Suprapubic skin (tissue), 4 donors: ENCODE data around the gene HOXB5. TPM values are rescaled to one million over a fixed set of nuclear protein-coding genes. Genes with fewer than 3 reads are reported as not detected.

Experiments
- DNase-seq, 2 donors: peaks; one replicate each; pipeline ENCODE4 v3.0.0-alpha.2; 2019; ENCODE audit warnings: low spot score in 2 of 2
- H3K27ac ChIP-seq: fragments of 200-600 bp; sonication (generic); one replicate; pipeline ENCODE4 v1.5.1; 2019
- H3K27me3 ChIP-seq: fragments of 200-600 bp; sonication (generic); one replicate; pipeline ENCODE4 v1.5.1; 2019
- H3K36me3 ChIP-seq: fragments of 200-600 bp; sonication (generic); one replicate; pipeline ENCODE4 v1.5.1; 2019
- H3K4me1 ChIP-seq: fragments of 200-600 bp; sonication (generic); one replicate; pipeline ENCODE4 v1.5.1; 2019
- H3K4me3 ChIP-seq: fragments of 200-600 bp; sonication (generic); one replicate; pipeline ENCODE4 v1.5.1; 2019; ENCODE audit warnings: mild to moderate bottlenecking
- H3K9me3 ChIP-seq: fragments of 200-600 bp; sonication (generic); one replicate; pipeline ENCODE4 v1.5.1; 2019
- EP300 ChIP-seq: sonication (generic); formaldehyde crosslinking; IDR thresholded peaks from one replicate; pipeline ENCODE4 v1.6.1; 2017; ENCODE audit warnings: antibody characterized with exemption
- POLR2A ChIP-seq, 2 donors: fragments of 450-650 bp; IDR thresholded peaks; one replicate each; pipeline ENCODE4 v1.6.1; 2017; ENCODE audit warnings: antibody characterized with exemption in 2 of 2, mild to moderate bottlenecking in 2 of 2, moderate library complexity in 2 of 2
- POLR2AphosphoS5 ChIP-seq, 3 donors: sonication (generic); formaldehyde crosslinking; IDR thresholded peaks; one replicate each; pipeline ENCODE4 v1.6.1; 2017; ENCODE audit warnings: antibody characterized with exemption in 3 of 3
- WGBS: methylation state at CpG from one replicate; pipeline ENCODE4 v1.1.5; 2018; 5-methylcytosine and 5-hydroxymethylcytosine counted together
- total RNA-seq, 4 donors: library from RNA; depleted of rRNA; stranded (reverse); fragments of >200 nt; gene quantifications; one replicate each; pipeline ENCODE4 v1.1.0, GENCODE V29; 2016
- TF ChIP-seq, protein P1 (sequence below), 2 donors: fragments of 200-600 bp in 1 of 2; fragments of 450-650 bp in 1 of 2; sonication (generic) in 1 of 2; IDR thresholded peaks; one replicate each; pipeline ENCODE4 v1.5.1; 2016 to 2019; ENCODE audit warnings: antibody characterized with exemption in 2 of 2, mild to moderate bottlenecking in 1 of 2, moderate library complexity in 1 of 2

HOXB5 gene
- total RNA-seq, 4 donors from 2014 or later = 0.72 to 0.80 TPM; not detected in 2

GRCh38 chr17:48640858-48641180 is 47.2 kb upstream of the HOXB5 start:
- WGBS = 72% methylated on average over 1 of the region's 1 CpG
- no peaks in the 10 kb centered on the region for H3K36me3 ChIP-seq
- no peak for DNase-seq
- H3K4me1 ChIP-seq = peaks cover 8% of the 10 kb centered on the region
- H3K27me3 ChIP-seq = peaks cover 100% of the 10 kb centered on the region
- no peaks in the 10 kb centered on the region for H3K9me3 ChIP-seq
- H3K4me3 ChIP-seq = no peak overlapping the region
- H3K27ac ChIP-seq = no peak overlapping the region
- TF ChIP-seq POLR2AphosphoS5 (IDR thresholded peaks at IDR 0.05) (no peak), EP300 (no peak), POLR2A (IDR thresholded peaks at IDR 0.05) (no peak)
- TF ChIP-seq, protein P1, sequence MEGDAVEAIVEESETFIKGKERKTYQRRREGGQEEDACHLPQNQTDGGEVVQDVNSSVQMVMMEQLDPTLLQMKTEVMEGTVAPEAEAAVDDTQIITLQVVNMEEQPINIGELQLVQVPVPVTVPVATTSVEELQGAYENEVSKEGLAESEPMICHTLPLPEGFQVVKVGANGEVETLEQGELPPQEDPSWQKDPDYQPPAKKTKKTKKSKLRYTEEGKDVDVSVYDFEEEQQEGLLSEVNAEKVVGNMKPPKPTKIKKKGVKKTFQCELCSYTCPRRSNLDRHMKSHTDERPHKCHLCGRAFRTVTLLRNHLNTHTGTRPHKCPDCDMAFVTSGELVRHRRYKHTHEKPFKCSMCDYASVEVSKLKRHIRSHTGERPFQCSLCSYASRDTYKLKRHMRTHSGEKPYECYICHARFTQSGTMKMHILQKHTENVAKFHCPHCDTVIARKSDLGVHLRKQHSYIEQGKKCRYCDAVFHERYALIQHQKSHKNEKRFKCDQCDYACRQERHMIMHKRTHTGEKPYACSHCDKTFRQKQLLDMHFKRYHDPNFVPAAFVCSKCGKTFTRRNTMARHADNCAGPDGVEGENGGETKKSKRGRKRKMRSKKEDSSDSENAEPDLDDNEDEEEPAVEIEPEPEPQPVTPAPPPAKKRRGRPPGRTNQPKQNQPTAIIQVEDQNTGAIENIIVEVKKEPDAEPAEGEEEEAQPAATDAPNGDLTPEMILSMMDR (IDR thresholded peaks at IDR 0.05) = no peak

GRCh38 chr17:48639982-48640857 is 46.6 kb upstream of the HOXB5 start:
- Histone ChIP-seq H3K36me3 (no peaks in the 10 kb centered on the region), H3K27ac (no peak overlapping the region), H3K27me3 (peaks cover 100% of the 10 kb centered on the region), H3K4me1 (peaks cover 8% of the 10 kb centered on the region), H3K4me3 (no peak overlapping the region), H3K9me3 (no peaks in the 10 kb centered on the region)
- WGBS = 75% methylated on average over 6 of the region's 6 CpGs
- DNase-seq = no peak
- no peak for TF ChIP-seq POLR2A (IDR thresholded peaks at IDR 0.05)
- TF ChIP-seq EP300 = no peak
- TF ChIP-seq POLR2AphosphoS5 (IDR thresholded peaks at IDR 0.05) = no peak
- TF ChIP-seq, protein P1 (IDR thresholded peaks at IDR 0.05) = no peak

GRCh38 chr17:48639136-48639535 is 45.6 kb upstream of the HOXB5 start:
- H3K4me1 ChIP-seq = peaks cover 9% of the 10 kb centered on the region
- no peaks in the 10 kb centered on the region for H3K9me3 ChIP-seq
- 47% methylated on average over 5 of the region's 5 CpGs for WGBS
- no peak for DNase-seq
- H3K4me3 ChIP-seq = no peak overlapping the region
- peaks cover 100% of the 10 kb centered on the region for H3K27me3 ChIP-seq
- TF ChIP-seq POLR2A (IDR thresholded peaks at IDR 0.05) (no peak), POLR2AphosphoS5 (IDR thresholded peaks at IDR 0.05) (no peak), EP300 (no peak)
- TF ChIP-seq, protein P1 (IDR thresholded peaks at IDR 0.05) = no peak
- no peaks in the 10 kb centered on the region for H3K36me3 ChIP-seq
- no peak overlapping the region for H3K27ac ChIP-seq

DNA sequence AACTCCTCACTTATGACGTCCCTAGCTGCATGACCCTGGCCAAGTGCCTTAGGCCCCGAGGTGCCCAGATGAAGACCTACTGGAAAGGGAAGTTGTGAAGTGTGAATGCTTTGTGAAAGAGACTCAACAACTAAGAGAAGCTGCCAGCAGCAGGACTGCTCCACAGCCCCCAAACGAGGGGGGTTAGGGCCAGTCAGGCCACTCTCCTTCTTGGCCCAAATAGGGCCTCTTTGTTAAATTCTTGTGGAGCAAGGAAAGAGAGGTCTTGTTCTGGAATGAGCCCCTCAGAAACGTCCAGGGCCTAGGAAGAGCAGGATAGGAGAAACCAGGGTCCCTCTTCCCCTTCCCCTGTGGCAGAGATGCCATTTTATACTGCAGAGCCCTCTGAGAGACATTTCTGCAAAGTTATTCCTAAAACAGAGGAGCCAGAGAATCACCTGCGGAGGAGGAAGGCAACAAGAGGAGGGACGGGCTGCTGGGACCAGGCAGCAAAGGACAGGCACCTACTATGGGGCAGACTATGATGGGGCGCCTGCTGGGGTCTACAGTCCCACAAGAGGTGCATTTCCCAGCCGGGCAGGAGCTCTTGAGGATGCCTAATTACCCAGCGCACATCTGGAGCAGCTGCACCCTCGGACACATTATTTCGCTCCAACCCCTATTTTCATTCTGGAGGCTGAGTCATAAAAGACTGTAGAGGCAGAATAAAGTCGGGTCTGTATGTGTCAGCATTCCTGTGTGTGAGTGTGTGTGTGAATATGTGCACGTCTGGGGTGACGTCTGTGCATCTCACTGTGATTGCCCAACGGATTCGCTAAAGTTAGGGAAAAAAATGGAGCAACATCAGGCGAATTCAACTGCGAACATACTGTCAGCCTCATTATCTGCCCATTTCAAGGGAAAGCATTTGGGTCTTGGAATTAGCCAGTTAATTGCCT is 44.0 kb upstream of the HOXB5 start:
- Histone ChIP-seq H3K27me3 (peaks cover 100% of the 10 kb centered on the region), H3K9me3 (no peaks in the 10 kb centered on the region), H3K36me3 (no peaks in the 10 kb centered on the region), H3K27ac (no peak overlapping the region), H3K4me1 (peaks cover 18% of the 10 kb centered on the region), H3K4me3 (no peak overlapping the region)
- DNase-seq = no peak
- 59% methylated on average over 18 of the region's 18 CpGs for WGBS
- TF ChIP-seq EP300 = no peak
- TF ChIP-seq, protein P1 (IDR thresholded peaks at IDR 0.05) = no peak
